ENCODE data around the gene ANKRD60.

ANKRD60 gene

GRCh38 chr20:58213716-58214115 is 14.7 kb downstream of the ANKRD60 start:
- no peak for TF ChIP-seq CTCF (IDR thresholded peaks at IDR 0.05)
- Histone ChIP-seq H3K9me3 (no peaks in the 10 kb centered on the region), H3K27me3 (peaks cover 69% of the 10 kb centered on the region), H3K4me1 (ENCODE audit: control insufficient read depth in 1 of 2, insufficient read depth in 1 of 2, low read depth in 1 of 2, low read length in 1 of 2) (peaks cover 0 to 8% of the 10 kb centered on the region in 2 experiments), H3K4me3 (ENCODE audit: low read depth in 1 of 2, low read length in 1 of 2) (no peak overlapping the region), H3K27ac (no peak overlapping the region), H3K36me3 (no peaks in the 10 kb centered on the region)

GRCh38 chr20:58213121-58213520 is 15.3 kb downstream of the ANKRD60 start:
- Histone ChIP-seq H3K27ac (no peak overlapping the region), H3K4me3 (ENCODE audit: low read depth in 1 of 2, low read length in 1 of 2) (no peak overlapping the region), H3K27me3 (peaks cover 69% of the 10 kb centered on the region), H3K4me1 (ENCODE audit: control insufficient read depth in 1 of 2, insufficient read depth in 1 of 2, low read depth in 1 of 2, low read length in 1 of 2) (peaks cover 0 to 8% of the 10 kb centered on the region in 2 experiments), H3K9me3 (no peaks in the 10 kb centered on the region), H3K36me3 (no peaks in the 10 kb centered on the region)
- TF ChIP-seq CTCF (IDR thresholded peaks at IDR 0.05) = no peak

- Histone ChIP-seq H3K36me3 (no peaks in the 10 kb centered on the region), H3K27me3 (peaks cover 67% of the 10 kb centered on the region), H3K27ac (no peak overlapping the region), H3K9me3 (no peaks in the 10 kb centered on the region), H3K4me3 (ENCODE audit: low read depth in 1 of 2, low read length in 1 of 2) (no peak overlapping the region), H3K4me1 (ENCODE audit: control insufficient read depth in 1 of 2, insufficient read depth in 1 of 2, low read depth in 1 of 2, low read length in 1 of 2) (peaks cover 0 to 8% of the 10 kb centered on the region in 2 experiments)
- no peak for TF ChIP-seq CTCF (IDR thresholded peaks at IDR 0.05)
Measured at GRCh38 chr20:58212636-58213035, 15.8 kb downstream of the ANKRD60 start.

- Histone ChIP-seq H3K36me3 (no peaks in the 10 kb centered on the region), H3K4me3 (ENCODE audit: low read depth in 1 of 2, low read length in 1 of 2) (no peak overlapping the region), H3K9me3 (no peaks in the 10 kb centered on the region), H3K27ac (no peak overlapping the region), H3K27me3 (peaks cover 58% of the 10 kb centered on the region), H3K4me1 (ENCODE audit: control insufficient read depth in 1 of 2, insufficient read depth in 1 of 2, low read depth in 1 of 2, low read length in 1 of 2) (peaks cover 0 to 8% of the 10 kb centered on the region in 2 experiments)
- no peak for TF ChIP-seq CTCF (IDR thresholded peaks at IDR 0.05)
Measured at GRCh38 chr20:58210398-58210747, 18.1 kb downstream of the ANKRD60 start.

GRCh38 chr20:58209652-58210397 is 18.6 kb downstream of the ANKRD60 start:
- Histone ChIP-seq H3K27me3 (peaks cover 58% of the 10 kb centered on the region), H3K9me3 (no peaks in the 10 kb centered on the region), H3K4me1 (ENCODE audit: control insufficient read depth in 1 of 2, insufficient read depth in 1 of 2, low read depth in 1 of 2, low read length in 1 of 2) (peaks cover 0 to 8% of the 10 kb centered on the region in 2 experiments), H3K36me3 (no peaks in the 10 kb centered on the region), H3K4me3 (ENCODE audit: low read depth in 1 of 2, low read length in 1 of 2) (no peak overlapping the region), H3K27ac (no peak overlapping the region)
- TF ChIP-seq CTCF (IDR thresholded peaks at IDR 0.05) = peak; percentile 99

All from neutrophil (primary cell).